ENCODE results near the gene AGXT. TPM values are rescaled to one million over a fixed set of nuclear protein-coding genes. Genes with fewer than 3 reads are reported as not detected.

The AGXT gene
- total and polyA plus RNA-seq, 2 of the 8 experiments (the other 6 are each of a cell fraction or from before 2014, with no cell fraction given) = 0.03 TPM; not detected in 1

- H3K18ac ChIP-seq (ENCODE audit: extremely low read depth, low read length) = no peak overlapping the region
- H2AK5ac ChIP-seq (ENCODE audit: low read depth, low read length) = no peak overlapping the region
- TF ChIP-seq CBX5 (IDR thresholded peaks at IDR 0.05; ENCODE audit: low read depth, low read length) = no peak
- no peak for TF ChIP-seq POLR2AphosphoS5 (IDR thresholded peaks at IDR 0.05; ENCODE audit: low read depth, low read length)
- TF ChIP-seq JUND (IDR thresholded peaks at IDR 0.05; ENCODE audit: low read length) = no peak
- H3K4me2 ChIP-seq (ENCODE audit: insufficient read depth in 1 of 2, low read depth in 2 of 2, low read length in 2 of 2) = no peak overlapping the region
- no peaks in the 10 kb centered on the region for H3K9me3 ChIP-seq (ENCODE audit: insufficient read depth in 2 of 2, low read depth in 1 of 2, low read length in 1 of 2)
- no peak overlapping the region for H3K4ac ChIP-seq (replicated peaks; ENCODE audit: insufficient read length, low read depth, low read length)
- 79% methylated on average over 4 of the region's 4 CpGs; no CpG with 5 or more reads in 1 of the 2 experiments for WGBS, 2 experiments (ENCODE audit: extremely low coverage in 1 of 2, insufficient coverage in 1 of 2, insufficient read length in 1 of 2, insufficient replicate concordance in 2 of 2, low coverage in 1 of 2, low lambda C conversion rate in 2 of 2, missing lambda C conversion rate in 1 of 2)
- H4K20me1 ChIP-seq (replicated peaks in 1 of 2; ENCODE audit: control insufficient read depth in 1 of 2, insufficient read depth in 2 of 2, low read length in 2 of 2) = peaks cover 0 to 3% of the 10 kb centered on the region in 2 experiments
- no peak overlapping the region for H4K8ac ChIP-seq (ENCODE audit: extremely low read depth, insufficient read depth, low read length)
- H3K79me1 ChIP-seq (ENCODE audit: low read depth, low read length) = no peaks in the 10 kb centered on the region
- no peak overlapping the region for H3K23ac ChIP-seq (ENCODE audit: insufficient read length)
- no peak overlapping the region for H2BK12ac ChIP-seq (ENCODE audit: low read depth, low read length)
- ChIA-PET POLR2A (ENCODE audit: partially characterized antibody) (interaction anchor here (2.0 kb wide), 1 partner anchor 62 kb away, joined by 4 read pairs; no protein-coding TSS in a partner anchor), CTCF (ENCODE audit: partially characterized antibody) (interaction anchor here (0.7 kb wide), 1 partner anchor 27 kb away, joined by 3 read pairs; no protein-coding TSS in a partner anchor)
- no peak overlapping the region for H3K4me3 ChIP-seq (ENCODE audit: extremely low read depth in 1 of 4, insufficient read depth in 2 of 4, low read depth in 3 of 4, low read length in 4 of 4)
- no peak overlapping the region for H2BK5ac ChIP-seq (ENCODE audit: low read depth, low read length)
- peaks cover 0 to 2% (median 0%) of the 10 kb centered on the region in 4 experiments; a peak in 1 of 7 replicates for H3K4me1 ChIP-seq (replicated peaks in 1 of 4; ENCODE audit: control insufficient read depth in 3 of 4, insufficient read depth in 4 of 4, low read length in 3 of 4)
- peaks cover 0 to 5% (median 1%) of the 10 kb centered on the region in 4 experiments; a peak in 1 of 7 replicates for H3K27me3 ChIP-seq (replicated peaks in 1 of 4; ENCODE audit: control insufficient read depth in 3 of 4, extremely low read depth in 1 of 4, insufficient read depth in 3 of 4, low read length in 3 of 4)
- no peak overlapping the region for H4K91ac ChIP-seq (replicated peaks; ENCODE audit: insufficient read length, low read length)
- no peak overlapping the region for H2BK15ac ChIP-seq (ENCODE audit: low read length)
- no peak overlapping the region for H3K56ac ChIP-seq (replicated peaks; ENCODE audit: insufficient read length, low read depth, low read length)
- H3K23me2 ChIP-seq (ENCODE audit: low read depth, low read length) = no peaks in the 10 kb centered on the region
- H3K36me3 ChIP-seq (ENCODE audit: control insufficient read depth in 2 of 4, insufficient read depth in 4 of 4, low read length in 3 of 4) = no peaks in the 10 kb centered on the region
- no peak overlapping the region for H3K27ac ChIP-seq (ENCODE audit: low read depth, low read length)
- no peak overlapping the region for H4K5ac ChIP-seq (ENCODE audit: insufficient read length, low read depth, low read length)
- H2BK20ac ChIP-seq (ENCODE audit: low read length) = no peak overlapping the region
- H3K14ac ChIP-seq (ENCODE audit: insufficient read length) = no peak overlapping the region
- DNase-seq (ENCODE audit: low read depth in 1 of 2, low spot score in 2 of 2) (no peak), FAIRE-seq (no peak)
- no peak overlapping the region for H2AFZ ChIP-seq (ENCODE audit: low read length)
- H3K9ac ChIP-seq (replicated peaks in 1 of 4; ENCODE audit: extremely low read depth in 1 of 4, low read depth in 3 of 4, low read length in 3 of 4) = no peak overlapping the region
- no peaks in the 10 kb centered on the region for H3K79me2 ChIP-seq (ENCODE audit: control insufficient read depth in 1 of 2, insufficient read depth in 2 of 2, low read length in 2 of 2)
- no peak overlapping the region for H2BK120ac ChIP-seq (replicated peaks; ENCODE audit: low read depth, low read length)
These were observed 31.0 kb upstream of the AGXT start for GRCh38 chr2:240837621-240838020.

Data from H1 (cell line).